ENCODE measurements around the gene AHCY. TPM values are rescaled to one million over a fixed set of nuclear protein-coding genes. Genes with fewer than 3 reads are reported as not detected.

AHCY gene
- total and polyA plus RNA-seq, 2 donors (not counting 1 experiment from before 2014, with no cell fraction given): 68.4 to 78.3 TPM

- H2AFZ ChIP-seq (ENCODE audit: low read length): no peak overlapping the region
- no peaks in the 10 kb centered on the region for H4K20me1 ChIP-seq (ENCODE audit: control insufficient read depth, extremely low read depth, insufficient read depth, low read length)
- no peak for DNase-seq (ENCODE audit: low read depth in 2 of 2)
- no peak overlapping the region for H3K4me3 ChIP-seq (replicated peaks in 1 of 4; ENCODE audit: control extremely low read depth in 1 of 4, insufficient read depth in 1 of 4, low read depth in 3 of 4, low read length in 4 of 4)
- no peak overlapping the region for H3K9ac ChIP-seq (ENCODE audit: insufficient read depth, low read length)
- TF ChIP-seq CTCF (conservative IDR thresholded peaks at IDR 0.05 in 1 of 2, IDR thresholded peaks at IDR 0.05 in 1 of 2; ENCODE audit: low read depth in 1 of 2, low read length in 2 of 2) (no peak), EZH2 (IDR thresholded peaks at IDR 0.05; ENCODE audit: low read length, missing control alignments) (no peak)
- H3K27me3 ChIP-seq (ENCODE audit: control insufficient read depth, insufficient read depth, low read length): peaks cover 4% of the 10 kb centered on the region
- no peaks in the 10 kb centered on the region for H3K36me3 ChIP-seq (ENCODE audit: control insufficient read depth, insufficient read depth, low read length)
- no peaks in the 10 kb centered on the region for H3K9me3 ChIP-seq (ENCODE audit: control insufficient read depth, insufficient read depth, low read depth, low read length)
- H3K4me1 ChIP-seq (ENCODE audit: control insufficient read depth, extremely low read depth, insufficient read depth, low read length): no peaks in the 10 kb centered on the region
- no peaks in the 10 kb centered on the region for H3K79me2 ChIP-seq (ENCODE audit: control insufficient read depth, insufficient read depth, low read length)
- no peak overlapping the region for H3K4me2 ChIP-seq (ENCODE audit: extremely low read depth, insufficient read depth, low read length)
- no peak overlapping the region for H3K27ac ChIP-seq (ENCODE audit: insufficient read depth, low read length)
Measured at GRCh38 chr20:34231634-34232033, 71.5 kb downstream of the AHCY start.

Other genes with a start within 250 kb of the AHCY start
- gene EIF2S2, start 191.1 kb downstream of the AHCY start, total RNA-seq: 127 and 140 TPM in 2 replicates
- 95.3 and 108 TPM in 2 replicates for gene EIF2S2, start 191.1 kb downstream of the AHCY start, polyA plus RNA-seq
- gene ASIP, start 61.9 kb downstream of the AHCY start, total RNA-seq: not detected in 2 replicates
- gene ASIP, start 61.9 kb downstream of the AHCY start, polyA plus RNA-seq: not detected in 2 replicates
- 67.5 and 77.6 TPM in 2 replicates for gene ITCH, start 59.9 kb upstream of the AHCY start, total RNA-seq
- 18.5 and 25.0 TPM in 2 replicates for gene ITCH, start 59.9 kb upstream of the AHCY start, polyA plus RNA-seq
- gene DYNLRB1, start 213.1 kb upstream of the AHCY start, total RNA-seq: 39.8 and 107 TPM in 2 replicates
- gene DYNLRB1, start 213.1 kb upstream of the AHCY start, polyA plus RNA-seq: 352 and 524 TPM in 2 replicates